Measurements from ENCODE around the gene ANXA3.

GRCh38 chr4:78543424-78544125 lies 8.0 kb upstream of the ANXA3 start:
- TF ChIP-seq, protein P1, sequence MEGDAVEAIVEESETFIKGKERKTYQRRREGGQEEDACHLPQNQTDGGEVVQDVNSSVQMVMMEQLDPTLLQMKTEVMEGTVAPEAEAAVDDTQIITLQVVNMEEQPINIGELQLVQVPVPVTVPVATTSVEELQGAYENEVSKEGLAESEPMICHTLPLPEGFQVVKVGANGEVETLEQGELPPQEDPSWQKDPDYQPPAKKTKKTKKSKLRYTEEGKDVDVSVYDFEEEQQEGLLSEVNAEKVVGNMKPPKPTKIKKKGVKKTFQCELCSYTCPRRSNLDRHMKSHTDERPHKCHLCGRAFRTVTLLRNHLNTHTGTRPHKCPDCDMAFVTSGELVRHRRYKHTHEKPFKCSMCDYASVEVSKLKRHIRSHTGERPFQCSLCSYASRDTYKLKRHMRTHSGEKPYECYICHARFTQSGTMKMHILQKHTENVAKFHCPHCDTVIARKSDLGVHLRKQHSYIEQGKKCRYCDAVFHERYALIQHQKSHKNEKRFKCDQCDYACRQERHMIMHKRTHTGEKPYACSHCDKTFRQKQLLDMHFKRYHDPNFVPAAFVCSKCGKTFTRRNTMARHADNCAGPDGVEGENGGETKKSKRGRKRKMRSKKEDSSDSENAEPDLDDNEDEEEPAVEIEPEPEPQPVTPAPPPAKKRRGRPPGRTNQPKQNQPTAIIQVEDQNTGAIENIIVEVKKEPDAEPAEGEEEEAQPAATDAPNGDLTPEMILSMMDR (IDR thresholded peaks at IDR 0.05) = no peak
- no peak for TF ChIP-seq EP300 (IDR thresholded peaks at IDR 0.05)
- TF ChIP-seq POLR2A (IDR thresholded peaks at IDR 0.05) = no peak

All from stomach (tissue), 4 donors.